GM21528 (cell line): Measurements from ENCODE around the gene MGAT4B.
"Not testable (repeated sequence)": the region's sequence is repeated elsewhere in the genome, so short reads cannot be mapped to it uniquely, and the experiment has no call there.

Experiments
- ATAC-seq: cut with Tn5 transposase; IDR thresholded peaks from one replicate; pipeline ENCODE4 v1.9.1; 2021; ENCODE audit warnings: mild to moderate bottlenecking, moderate library complexity; ENCODE audit not compliant: unreplicated experiment, low FRiP score

Gene MGAT4B

DNA sequence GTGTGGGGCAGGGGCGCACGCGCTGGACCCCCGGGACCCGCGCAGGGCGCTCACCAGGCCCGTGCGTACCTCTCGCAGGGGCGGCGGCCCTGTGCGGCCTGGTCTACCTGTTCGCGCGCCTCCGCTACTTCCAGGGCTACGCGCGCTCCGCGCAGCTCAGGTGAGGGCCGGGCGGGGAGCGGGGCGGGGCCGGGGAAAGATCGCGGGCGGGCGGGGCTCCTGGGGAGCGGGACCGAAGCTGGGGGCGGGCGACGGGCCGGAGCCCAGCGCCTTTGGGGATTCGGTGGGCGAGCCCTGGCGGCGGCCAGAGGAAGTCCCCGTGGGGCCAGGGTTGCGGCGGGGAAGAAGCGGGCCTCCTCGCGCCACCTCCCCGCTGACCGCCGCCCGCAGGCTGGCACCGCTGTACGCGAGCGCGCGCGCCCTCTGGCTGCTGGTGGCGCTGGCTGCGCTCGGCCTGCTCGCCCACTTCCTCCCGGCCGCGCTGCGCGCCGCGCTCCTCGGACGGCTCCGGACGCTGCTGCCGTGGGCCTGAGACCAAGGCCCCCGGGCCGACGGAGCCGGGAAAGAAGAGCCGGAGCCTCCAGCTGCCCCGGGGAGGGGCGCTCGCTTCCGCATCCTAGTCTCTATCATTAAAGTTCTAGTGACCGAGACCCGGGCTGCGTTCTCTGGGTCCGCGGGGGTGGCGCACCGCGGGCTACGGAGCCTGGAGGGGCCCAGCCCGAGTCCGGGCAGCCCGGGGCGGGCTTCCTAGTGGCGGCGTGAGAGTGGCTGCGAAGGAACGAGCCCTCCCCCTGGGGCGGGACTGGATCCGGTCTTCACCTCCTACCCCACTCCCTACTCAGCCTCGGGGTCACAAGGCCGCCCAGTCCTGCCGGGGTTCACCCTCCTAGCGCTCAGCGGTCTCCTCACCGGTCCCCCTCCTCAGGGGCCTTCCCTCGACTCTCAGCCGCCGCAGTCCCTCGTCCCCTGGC lies 10.5 kb downstream of the MGAT4B start:
- ATAC-seq = peak; percentile 78

DNA sequence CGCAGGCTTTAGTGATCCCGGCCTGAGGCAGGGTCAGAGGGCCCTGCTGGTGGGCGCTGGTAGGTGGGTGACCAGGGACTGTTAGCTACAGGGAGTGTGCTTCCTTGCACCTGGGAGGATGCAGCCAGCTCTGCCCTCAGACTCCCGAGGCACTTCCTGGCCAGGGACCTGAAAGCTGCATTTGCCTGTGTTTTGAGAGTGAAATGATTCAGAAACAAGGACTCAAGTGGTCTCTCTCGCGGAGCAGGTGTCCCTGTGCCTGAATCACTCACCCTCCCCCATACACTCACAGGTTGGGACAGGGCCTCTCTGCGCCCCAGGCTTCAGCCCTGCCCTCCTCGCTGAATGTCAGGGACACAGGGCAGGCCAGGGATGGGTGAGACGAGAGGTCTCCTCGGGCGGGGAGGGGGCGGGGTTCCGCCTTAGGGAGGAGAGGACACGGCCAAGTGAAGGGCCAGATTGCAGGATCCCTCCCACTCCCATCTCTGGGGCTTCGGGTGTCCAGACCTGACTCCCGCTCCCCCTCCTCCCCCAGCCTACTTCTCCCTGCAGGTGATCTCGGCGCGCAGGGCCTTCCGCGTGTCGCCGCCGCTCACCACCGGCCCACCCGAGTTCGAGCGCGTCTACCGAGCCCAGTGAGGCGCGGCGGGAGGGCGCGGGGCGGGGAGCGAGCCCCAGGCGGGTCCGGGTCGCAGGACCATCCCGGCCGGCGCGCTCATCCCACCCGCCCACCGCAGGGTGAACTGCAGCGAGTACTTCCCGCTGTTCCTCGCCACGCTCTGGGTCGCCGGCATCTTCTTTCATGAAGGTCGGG lies 11.4 kb downstream of the MGAT4B start:
- no peak for ATAC-seq

DNA sequence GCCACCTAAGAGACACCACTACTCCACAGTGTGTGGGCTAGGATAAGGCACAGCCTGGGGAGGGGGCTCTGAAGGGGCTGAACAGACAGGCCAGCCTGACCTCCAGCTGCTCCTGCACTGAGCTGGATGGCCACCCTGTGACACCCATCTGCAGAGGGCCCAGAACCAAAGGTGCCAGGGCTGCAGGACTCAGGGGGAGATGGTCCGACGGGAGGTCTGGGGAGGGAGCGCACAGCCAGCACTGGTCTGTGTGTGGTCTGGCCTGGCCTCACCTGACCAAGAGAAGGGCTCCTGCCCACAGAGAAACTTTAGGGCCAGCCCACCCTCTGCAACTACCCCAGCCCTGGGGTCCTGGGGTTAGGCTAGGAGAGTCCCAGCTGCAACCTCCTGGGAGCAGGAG lies 12.1 kb downstream of the MGAT4B start:
- ATAC-seq = no peak

DNA sequence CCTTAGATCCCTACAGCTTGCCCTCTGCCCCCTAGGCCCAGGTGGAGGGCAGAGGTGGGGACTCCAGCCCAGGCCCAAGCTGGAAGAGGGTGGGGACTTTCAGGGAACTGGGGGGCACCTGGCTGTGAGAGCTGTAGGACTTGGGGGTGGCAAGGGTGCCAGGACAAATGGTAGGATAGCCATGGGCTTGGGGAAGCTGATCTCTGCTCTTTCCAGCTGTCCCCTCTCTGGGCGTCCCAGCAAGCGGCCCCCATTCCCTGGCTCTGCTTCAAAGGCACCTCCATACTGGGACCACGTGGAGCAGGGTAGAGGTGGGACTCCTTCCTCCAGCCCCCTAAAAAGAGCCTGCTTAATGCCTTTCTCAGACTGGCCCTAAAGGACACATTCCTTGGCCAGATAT lies 12.5 kb downstream of the MGAT4B start:
- ATAC-seq = no peak

DNA sequence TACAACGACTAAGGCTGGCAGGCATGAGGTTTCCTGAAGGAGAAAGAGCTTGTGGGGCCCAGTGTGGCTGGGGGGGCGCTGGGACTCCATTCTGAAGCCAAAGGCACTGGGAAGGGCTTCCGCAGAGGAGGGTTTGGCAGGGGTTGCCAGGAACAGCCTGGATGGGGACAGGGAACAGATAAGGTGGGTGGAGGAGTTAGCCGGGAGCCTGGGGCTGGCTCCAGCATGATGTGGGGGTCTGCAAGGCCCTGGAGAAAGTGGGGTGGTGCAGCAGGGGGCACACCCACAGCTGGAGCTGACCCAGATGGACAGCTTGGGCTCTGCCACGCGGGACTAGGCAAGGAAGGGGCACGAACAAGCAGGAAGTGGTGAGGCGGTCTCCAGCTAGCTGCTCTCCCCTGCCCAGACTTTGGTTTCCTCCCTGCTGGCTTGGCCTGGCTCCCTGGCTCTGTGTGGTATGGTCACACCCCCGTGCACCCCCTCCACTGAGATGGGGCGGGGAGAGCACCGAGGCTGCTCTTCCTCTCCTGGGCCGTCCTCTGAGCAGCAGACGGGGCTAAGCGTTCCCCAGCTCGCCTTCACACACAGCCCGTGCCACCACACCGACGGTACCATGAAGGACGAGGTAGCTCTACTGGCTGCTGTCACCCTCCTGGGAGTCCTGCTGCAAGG lies 13.1 kb downstream of the MGAT4B start, which contains the start of gene LTC4S:
Gene LTC4S (plus strand): TSS at position 519 of the 672 bp plus-strand sequence. CDS start 95 bp downstream, at position 614.
- ATAC-seq = no peak

DNA sequence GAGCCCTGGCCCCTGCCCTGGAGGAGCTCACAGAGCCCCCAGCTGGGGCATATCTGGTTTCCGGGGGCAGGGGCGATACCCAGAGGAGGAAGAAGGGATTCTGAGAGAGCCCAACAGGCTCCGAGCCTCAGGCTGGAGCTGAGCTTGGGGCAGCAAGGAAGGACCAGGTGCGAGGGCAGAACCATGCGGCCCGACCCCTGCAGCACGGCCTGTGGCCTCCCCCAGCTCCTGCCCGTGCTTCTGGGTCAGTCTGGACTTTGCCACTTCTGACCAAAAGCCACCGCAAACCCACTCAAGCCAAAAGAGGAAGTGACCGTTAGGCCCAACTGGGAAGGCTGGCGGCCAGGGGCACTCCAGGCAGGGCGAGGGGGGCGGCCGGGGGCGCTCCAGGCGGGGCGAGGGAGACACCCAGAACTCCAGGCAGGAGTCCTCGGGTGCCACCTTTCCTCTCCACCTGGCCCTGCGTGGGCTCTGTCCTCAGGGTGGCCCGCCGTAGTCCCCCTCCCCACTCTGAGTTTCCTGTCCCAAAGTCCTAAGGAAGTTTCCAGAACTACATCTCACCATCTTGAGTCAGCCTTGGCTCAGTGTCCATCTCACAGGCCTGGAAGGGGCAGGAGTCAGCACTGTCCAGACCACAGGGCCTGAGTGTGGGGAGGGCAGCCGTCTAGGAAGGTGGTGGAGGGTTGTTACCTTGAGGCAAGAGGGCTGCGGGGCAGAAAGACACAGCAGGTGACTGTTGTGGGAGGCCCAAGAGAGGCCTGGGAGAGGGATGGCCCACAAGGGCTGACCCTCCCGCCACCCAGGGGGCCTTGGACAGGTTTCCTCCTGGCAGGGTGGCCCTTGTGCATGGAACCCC lies 13.8 kb downstream of the MGAT4B start:
- ATAC-seq = no peak

DNA sequence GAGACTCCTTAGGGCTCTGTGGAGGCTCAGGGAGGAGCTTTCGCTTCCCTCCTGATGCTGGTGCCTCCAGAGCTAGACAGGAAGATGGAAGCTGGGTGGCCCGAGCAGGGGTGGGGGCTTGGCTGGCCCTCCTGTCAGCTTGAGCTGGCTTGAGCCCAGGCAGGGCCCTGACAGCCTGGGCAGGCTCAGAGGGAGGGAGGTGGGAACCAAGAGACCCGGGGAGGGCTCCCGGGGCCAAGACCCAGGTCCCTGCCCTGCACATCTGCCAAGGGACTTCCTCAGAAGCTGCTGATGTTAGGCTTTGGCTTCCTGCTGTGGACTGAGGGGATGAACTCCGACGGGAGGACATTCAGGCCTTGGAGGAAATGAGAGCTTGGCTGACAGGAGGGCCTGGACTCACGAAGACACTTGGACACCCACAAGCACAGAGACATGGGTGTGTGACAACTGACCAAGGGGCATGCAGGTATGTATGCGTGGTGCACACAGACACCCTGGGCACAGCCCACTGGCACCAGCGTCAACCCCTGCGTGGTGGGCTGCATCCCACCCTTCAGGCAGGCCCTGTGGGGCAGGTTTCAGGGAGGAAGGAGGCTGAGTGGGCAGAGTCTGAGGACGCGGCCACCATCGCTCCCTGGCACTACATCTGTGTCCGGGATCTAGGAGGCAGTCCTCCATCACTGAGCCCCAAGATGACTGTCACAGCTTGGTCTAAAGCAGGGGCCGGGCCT lies 14.6 kb downstream of the MGAT4B start:
- no peak for ATAC-seq

DNA sequence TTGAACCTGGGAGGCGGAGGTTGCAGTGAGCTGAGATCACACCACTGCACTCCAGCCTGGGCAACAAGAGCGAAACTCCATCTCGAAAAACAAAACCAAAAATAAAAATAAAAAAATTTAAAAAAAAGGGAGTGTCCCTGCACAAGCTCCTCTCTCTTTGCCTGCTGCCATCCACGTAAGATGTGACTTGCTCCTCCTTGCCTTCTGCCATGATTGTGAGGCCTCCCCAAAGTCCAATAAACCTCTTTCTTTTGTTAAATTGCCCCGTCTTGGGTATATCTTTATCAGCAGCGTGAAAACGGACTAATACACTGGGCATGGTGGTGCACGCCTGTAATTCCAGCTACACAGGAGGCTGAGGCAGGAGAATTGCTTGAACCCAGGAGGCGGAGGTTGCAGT lies 17.4 kb downstream of the MGAT4B start:
- not testable (repeated sequence) for ATAC-seq

DNA sequence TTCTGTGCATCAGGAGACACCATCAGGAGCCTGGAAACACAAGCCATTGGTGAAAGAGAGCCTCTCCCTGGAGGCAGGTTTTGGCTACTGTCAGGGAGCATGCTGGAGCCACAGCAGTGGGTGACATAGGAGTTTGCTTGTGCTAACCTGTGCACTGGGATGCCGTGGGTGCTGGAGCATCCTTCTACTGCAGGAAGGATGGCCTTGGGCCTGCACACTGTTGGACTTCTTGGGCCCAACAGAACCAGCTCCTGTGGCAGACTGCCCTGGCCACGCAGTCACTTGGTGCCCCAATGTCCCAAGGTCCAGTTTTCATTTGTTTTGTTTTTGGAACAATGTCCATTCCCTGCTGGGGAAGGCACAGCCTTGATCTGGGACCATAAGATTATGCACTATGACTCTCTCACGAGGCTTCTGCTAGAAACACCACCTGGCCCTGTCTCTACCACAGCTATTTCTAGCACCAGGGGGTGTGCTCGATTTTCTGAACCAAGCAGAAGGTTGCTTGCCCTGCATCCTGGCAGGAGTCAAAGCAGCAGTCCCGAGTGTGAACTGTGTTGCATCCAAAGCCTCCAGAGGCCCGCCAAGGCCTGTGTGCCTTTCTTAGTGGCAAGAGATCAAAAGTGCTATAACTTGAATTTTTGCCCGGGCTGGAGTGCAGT lies 18.3 kb downstream of the MGAT4B start:
- ATAC-seq = no peak

DNA sequence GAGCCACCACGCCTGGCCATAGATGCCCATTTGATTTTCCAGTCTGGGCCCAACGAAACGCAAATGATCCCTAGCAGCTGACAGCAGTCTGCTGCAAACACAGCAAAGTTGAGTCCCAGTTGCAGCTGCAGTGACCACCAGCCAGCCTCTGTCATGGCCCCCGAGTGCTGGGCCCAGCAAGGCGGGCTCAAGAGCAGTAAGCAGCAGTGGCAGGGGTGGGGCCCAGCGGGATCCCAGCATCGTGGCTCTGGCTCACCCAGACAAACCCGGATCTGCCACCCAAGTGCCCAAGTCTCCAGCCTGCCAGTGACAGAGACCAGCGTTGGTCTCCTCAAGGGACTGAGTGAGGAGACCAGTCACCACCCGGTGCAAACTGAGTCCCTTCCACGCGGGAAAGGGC lies 19.8 kb downstream of the MGAT4B start:
- no peak for ATAC-seq

DNA sequence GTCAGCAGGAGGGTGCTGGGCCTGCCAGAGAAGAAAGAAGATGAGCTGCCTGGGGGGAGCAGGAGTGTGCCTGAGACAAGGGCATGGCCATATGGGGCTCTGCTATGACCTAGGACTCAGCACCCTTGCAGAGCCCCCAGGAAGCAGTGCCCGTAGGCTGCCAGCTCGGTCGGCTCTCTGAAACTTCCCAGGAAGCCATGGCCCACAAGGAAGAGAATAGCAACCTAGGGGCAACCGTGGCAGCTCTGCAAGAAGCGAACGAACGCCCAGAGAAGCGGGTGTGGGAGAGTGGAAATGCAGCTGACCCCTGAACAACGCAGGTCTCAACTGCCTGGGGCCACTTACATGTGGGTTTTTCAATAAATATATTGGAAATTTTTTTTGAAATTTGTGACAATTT lies 23.5 kb downstream of the MGAT4B start:
- no peak for ATAC-seq

DNA sequence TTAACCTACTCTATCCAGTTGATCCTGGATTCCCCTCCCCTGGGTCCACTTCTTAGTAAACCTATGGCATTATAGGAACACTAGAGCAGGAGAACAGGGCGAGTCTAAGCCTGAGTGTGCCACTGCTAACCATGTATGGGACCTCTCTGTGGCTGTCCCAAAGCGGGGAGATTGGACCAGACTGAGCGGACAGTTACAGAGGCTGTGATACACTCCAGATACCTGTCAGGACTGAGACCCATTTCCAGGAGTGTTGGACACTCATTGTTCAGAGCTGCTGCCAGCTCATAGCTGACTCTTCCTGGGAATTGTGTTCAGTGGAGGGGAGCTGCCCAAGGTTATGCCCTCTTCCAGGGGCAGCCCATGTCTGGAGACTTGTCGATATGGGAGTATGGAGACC lies 24.8 kb downstream of the MGAT4B start:
- ATAC-seq = no peak

DNA sequence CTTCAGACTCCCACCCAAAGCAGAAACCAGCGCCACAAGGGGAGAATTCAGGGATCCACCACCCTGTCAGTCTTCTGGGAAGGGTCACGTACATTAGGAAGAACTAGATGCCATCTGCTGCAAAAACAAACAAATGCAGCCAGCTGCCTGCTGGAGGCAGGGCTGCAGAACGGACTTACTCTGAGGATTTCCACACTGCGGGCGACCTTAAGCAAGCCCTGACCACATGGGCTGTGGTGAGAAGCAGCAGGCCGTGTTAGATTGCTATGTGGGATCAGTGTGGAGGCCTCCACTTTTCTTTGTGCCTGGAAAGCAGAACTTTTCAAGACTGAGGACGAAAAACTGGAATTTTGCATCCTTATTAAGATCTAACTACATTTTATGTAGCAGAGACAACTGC lies 26.3 kb downstream of the MGAT4B start:
- ATAC-seq = no peak

DNA sequence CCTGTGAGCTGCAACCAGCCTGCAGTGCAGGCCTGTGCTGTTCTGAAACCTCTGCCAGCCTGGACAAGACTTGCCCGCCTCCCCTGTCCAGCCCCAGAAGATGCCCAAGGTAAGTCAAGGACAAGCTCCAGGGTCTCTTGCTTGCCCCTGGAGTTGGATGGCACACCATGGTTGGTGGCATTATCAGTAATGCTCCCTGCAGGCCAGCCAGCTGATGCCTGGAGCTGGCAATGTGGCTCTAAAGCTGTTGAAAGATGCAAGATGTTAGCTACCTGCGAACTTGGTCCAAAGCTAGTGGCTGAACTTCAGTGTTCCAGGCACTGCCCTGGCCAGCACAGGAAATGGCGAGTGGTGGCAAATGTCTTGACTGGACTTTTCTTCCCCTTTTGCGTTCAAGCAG lies 26.8 kb downstream of the MGAT4B start:
- no peak for ATAC-seq

DNA sequence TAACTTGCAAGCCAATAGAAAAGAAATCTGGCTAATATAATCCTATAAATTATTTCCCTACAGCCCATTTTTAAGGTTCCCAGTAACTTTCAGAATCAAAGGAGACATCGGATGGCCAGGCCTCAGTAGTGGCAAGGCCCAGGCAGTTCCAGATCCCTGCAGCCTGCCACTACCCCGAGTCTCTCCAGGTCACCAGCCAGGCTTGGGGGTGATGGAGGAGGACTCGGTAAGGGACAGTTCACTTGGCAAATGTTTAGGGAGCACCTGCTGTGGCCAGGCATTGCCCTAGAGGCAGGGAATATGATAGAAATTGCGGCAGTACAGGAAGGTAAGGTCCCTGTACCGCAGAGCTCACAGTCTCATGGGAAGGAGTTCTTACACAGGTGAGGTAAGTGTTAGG lies 28.1 kb downstream of the MGAT4B start:
- no peak for ATAC-seq

DNA sequence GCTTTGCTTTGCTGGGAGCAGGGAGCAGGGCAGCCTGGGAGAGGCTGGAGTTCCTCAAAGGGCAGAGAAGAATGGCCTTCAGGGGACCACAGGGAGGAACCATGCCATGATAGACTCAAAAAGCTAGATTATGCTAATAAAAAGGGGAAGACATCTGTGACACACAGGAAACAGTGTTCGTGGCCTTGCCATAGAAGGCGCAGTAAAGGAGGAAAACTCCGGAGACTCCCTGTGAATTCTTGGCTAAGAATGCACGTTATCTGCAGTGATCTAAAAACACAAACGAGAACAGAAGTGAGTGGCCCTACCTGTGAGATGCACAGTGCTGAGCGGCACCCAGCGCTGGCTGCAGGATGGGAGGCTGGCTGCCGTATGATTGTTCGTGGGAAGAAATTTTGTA lies 28.8 kb downstream of the MGAT4B start:
- ATAC-seq = no peak

DNA sequence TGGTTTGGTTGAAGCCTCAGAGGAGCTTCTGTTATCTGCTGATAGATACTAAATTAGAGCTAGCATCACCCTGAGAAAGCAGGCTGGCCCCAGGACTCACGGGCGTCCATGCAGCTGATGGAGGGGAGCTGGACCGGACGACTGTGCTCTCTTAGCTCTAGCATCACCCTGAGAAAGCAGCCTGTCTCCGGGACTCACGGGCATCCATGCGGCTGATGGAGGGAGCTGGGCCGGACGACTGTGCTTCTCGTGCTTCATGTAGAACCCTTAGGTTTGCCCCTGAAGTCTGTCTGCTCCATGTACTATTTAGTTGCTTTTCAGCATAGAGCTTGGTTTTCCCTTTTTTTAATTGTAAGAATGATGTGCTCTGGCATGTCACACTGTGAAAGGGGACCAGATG lies 29.2 kb downstream of the MGAT4B start:
- ATAC-seq = no peak

DNA sequence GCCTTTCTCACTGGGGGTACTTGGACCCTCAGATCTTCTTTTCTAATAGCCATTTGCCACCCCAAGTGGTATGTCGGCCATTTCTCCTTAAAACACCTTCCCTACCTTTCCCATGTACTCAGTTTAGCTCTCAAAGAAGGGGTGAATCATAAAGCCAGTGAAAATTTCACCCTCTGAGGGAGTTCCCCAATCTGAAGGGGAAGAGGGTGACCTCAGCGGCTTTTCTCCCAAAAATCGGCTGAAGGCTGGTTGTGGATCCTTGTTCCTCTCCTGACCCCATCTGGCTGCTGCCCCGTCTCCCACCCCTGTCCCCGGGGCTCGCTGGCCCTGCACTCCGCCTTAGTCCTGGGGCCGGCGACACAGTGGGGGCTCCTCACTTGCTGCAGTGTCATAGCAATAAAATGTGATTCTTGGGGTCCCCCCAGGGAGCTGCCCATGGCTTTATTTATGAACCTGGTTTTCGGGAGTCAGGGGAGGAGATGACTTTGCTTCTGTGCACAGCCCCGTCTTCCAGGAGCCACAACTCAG lies 30.2 kb downstream of the MGAT4B start:
- ATAC-seq = no peak

DNA sequence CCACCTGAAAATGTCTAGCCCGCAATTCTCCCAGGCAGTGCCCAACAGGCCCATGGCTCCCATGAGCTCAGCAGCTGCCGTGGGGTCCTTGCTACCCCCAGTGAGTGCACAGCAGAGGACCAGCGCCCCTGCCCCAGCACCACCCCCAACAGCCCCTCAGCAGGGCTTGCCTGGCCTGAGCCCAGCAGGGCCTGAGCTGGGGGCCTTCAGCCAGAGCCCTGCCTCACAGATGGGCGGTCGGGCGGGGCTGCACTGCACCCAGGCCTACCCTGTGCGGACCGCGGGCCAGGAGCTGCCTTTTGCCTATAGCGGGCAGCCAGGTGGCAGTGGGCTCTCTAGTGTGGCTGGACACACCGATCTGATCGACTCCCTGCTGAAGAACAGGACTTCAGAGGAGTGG lies 32.2 kb downstream of the MGAT4B start:
- no peak for ATAC-seq
